PC-3 (cell line): ENCODE results near the gene CFAP54. TPM values are rescaled to one million over a fixed set of nuclear protein-coding genes. Genes with fewer than 3 reads are reported as not detected.

ENCODE experiments used
- ATAC-seq: fragments of 200-7000 bp; cut with Tn5 transposase; 2 replicates; pipeline ENCODE4 v1.9.1; 2020; ENCODE audit warnings: mild to moderate bottlenecking, moderate library complexity
- BruUV-seq: library from RNA; stranded (reverse); fragments of 400-500 nt; replicated peaks from 2 replicates; lab custom pipeline; 2021; lab: Mats Ljungman, UMichigan
- CTCF ChIA-PET: fragments of 300-600 bp; sonication (Branson Sonifier 250); formaldehyde crosslinking; loops from one replicate; lab custom pipeline; 2022; ENCODE audit warnings: antibody characterized with exemption; lab: Charles Lee
- POLR2A ChIA-PET: fragments of 300-600 bp; sonication (Branson Sonifier 250); formaldehyde crosslinking; loops from one replicate; lab custom pipeline; 2022; ENCODE audit warnings: antibody characterized with exemption; ENCODE audit not compliant: unreplicated experiment; lab: Charles Lee
- DNase-seq: peaks from one replicate; pipeline ENCODE4 v3.0.0-alpha.2; 2015
- H2AFZ ChIP-seq: fragments of 300-600 bp; sonication (generic); 2 replicates; pipeline ENCODE4 v1.6.0; 2016; ENCODE audit warnings: antibody characterized with exemption, low read length
- H3F3A ChIP-seq: fragments of 300-600 bp; sonication (generic); one replicate; pipeline ENCODE4 v1.6.0; 2017; ENCODE audit warnings: antibody characterized with exemption, low read length, control low read depth, mild to moderate bottlenecking; ENCODE audit not compliant: unreplicated experiment
- H3K27ac ChIP-seq: fragments of 300-600 bp; sonication (generic); 2 replicates; pipeline ENCODE4 v1.5.1; 2016; ENCODE audit warnings: mild to moderate bottlenecking, low read length
- H3K27me3 ChIP-seq: fragments of 300-600 bp; sonication (generic); 2 replicates; pipeline ENCODE4 v1.6.1; 2016; ENCODE audit warnings: low read length, mixed read lengths
- H3K36me3 ChIP-seq: fragments of 300-600 bp; sonication (generic); 2 replicates; pipeline ENCODE4 v1.6.1; 2016; ENCODE audit warnings: low read depth, mixed run types, low read length, mixed read lengths
- H3K4me1 ChIP-seq: fragments of 300-600 bp; sonication (generic); 2 replicates; pipeline ENCODE4 v1.5.1; 2016; ENCODE audit warnings: low read length; ENCODE audit not compliant: insufficient read depth
- H3K4me2 ChIP-seq: fragments of 300-600 bp; sonication (generic); 2 replicates; pipeline ENCODE4 v1.6.0; 2016; ENCODE audit warnings: low read length
- H3K4me3 ChIP-seq: fragments of 300-600 bp; sonication (generic); 2 replicates; pipeline ENCODE4 v1.5.1; 2016; ENCODE audit warnings: mild to moderate bottlenecking, low read length, mixed read lengths
- H3K79me2 ChIP-seq: fragments of 300-600 bp; sonication (generic); 2 replicates; pipeline ENCODE4 v1.6.1; 2017; ENCODE audit warnings: low read length, mixed read lengths
- H3K9ac ChIP-seq: fragments of 300-600 bp; sonication (generic); 2 replicates; pipeline ENCODE4 v1.6.0; 2016; ENCODE audit warnings: mild to moderate bottlenecking, low read length
- H3K9me2 ChIP-seq: fragments of 300-600 bp; sonication (generic); replicated peaks from 2 replicates; pipeline ENCODE4 v1.6.1; 2016; ENCODE audit warnings: mixed run types, low read length, mixed read lengths
- H3K9me3 ChIP-seq: fragments of 300-600 bp; sonication (generic); 2 replicates; pipeline ENCODE4 v1.6.1; 2016; ENCODE audit warnings: low read length, mixed read lengths
- H4K20me1 ChIP-seq: fragments of 300-600 bp; sonication (generic); 2 replicates; pipeline ENCODE4 v1.6.1; 2016; ENCODE audit warnings: low read length, mixed read lengths
- EZH2 ChIP-seq: fragments of 300-600 bp; sonication (generic); IDR thresholded peaks from one replicate; pipeline ENCODE4 v1.6.1; 2017; ENCODE audit warnings: antibody characterized with exemption, mild to moderate bottlenecking, low read length; ENCODE audit not compliant: unreplicated experiment
- EZH2phosphoT487 ChIP-seq: fragments of 300-600 bp; sonication (generic); IDR thresholded peaks from 2 replicates; pipeline ENCODE4 v1.6.1; 2018; ENCODE audit warnings: mild to moderate bottlenecking, antibody characterized with exemption, low read length, borderline replicate concordance
- intact Hi-C: fragments of 100-400 bp; cut with micrococcal nuclease; formaldehyde crosslinking; loops from 2 replicates; pipeline ENCODE4 v1.9.0; 2023
- total RNA-seq: library from RNA; depleted of rRNA; stranded (reverse); fragments of >200 nt; gene quantifications from 2 replicates; pipeline ENCODE4 v1.2.3, GENCODE V29; 2014
- TF ChIP-seq, protein P1 (sequence below): fragments of 300-600 bp; sonication (generic); conservative IDR thresholded peaks from 2 replicates; pipeline ENCODE4 v1.5.1; 2017; ENCODE audit warnings: antibody characterized with exemption, low read depth, mild to moderate bottlenecking, low read length

Gene CFAP54
- total RNA-seq, 1 experiment from 2014 or later = 0.77 TPM

GRCh38 chr12:96521895-96522682 is 32.7 kb downstream of the CFAP54 start:
- no peaks in the 10 kb centered on the region for H3K79me2 ChIP-seq
- no peaks in the 10 kb centered on the region for H3K9me3 ChIP-seq
- ChIA-PET CTCF (no interaction called here), POLR2A (no interaction called here)
- no peak for TF ChIP-seq EZH2
- TF ChIP-seq, protein P1, sequence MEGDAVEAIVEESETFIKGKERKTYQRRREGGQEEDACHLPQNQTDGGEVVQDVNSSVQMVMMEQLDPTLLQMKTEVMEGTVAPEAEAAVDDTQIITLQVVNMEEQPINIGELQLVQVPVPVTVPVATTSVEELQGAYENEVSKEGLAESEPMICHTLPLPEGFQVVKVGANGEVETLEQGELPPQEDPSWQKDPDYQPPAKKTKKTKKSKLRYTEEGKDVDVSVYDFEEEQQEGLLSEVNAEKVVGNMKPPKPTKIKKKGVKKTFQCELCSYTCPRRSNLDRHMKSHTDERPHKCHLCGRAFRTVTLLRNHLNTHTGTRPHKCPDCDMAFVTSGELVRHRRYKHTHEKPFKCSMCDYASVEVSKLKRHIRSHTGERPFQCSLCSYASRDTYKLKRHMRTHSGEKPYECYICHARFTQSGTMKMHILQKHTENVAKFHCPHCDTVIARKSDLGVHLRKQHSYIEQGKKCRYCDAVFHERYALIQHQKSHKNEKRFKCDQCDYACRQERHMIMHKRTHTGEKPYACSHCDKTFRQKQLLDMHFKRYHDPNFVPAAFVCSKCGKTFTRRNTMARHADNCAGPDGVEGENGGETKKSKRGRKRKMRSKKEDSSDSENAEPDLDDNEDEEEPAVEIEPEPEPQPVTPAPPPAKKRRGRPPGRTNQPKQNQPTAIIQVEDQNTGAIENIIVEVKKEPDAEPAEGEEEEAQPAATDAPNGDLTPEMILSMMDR = no peak
- TF ChIP-seq EZH2phosphoT487 = no peak
- no peak overlapping the region for H3K27ac ChIP-seq
- no peaks in the 10 kb centered on the region for H3K36me3 ChIP-seq
- 0 out of 2 replicates have a peak, but pooled peaks cover 6% of the 10 kb centered on the region for H3K4me1 ChIP-seq
- no TSS peak for BruUV-seq
- no peak overlapping the region for H3K4me3 ChIP-seq
- H3K9me2 ChIP-seq = no peaks in the 10 kb centered on the region
- intact Hi-C loops = no loop called here
- ATAC-seq (no peak), DNase-seq (no peak)
- no peak overlapping the region for H2AFZ ChIP-seq
- no peaks in the 10 kb centered on the region for H3K27me3 ChIP-seq
- no peak overlapping the region for H3K4me2 ChIP-seq
- no peaks in the 10 kb centered on the region for H4K20me1 ChIP-seq
- H3K9ac ChIP-seq = no peak overlapping the region
- H3F3A ChIP-seq = no peaks in the 10 kb centered on the region

GRCh38 chr12:96522690-96523089 is 33.3 kb downstream of the CFAP54 start:
- no peaks in the 10 kb centered on the region for H3K9me2 ChIP-seq
- ChIA-PET POLR2A (no interaction called here), CTCF (no interaction called here)
- H4K20me1 ChIP-seq = no peaks in the 10 kb centered on the region
- ATAC-seq = no peak
- no TSS peak for BruUV-seq
- H3K9me3 ChIP-seq = no peaks in the 10 kb centered on the region
- no peaks in the 10 kb centered on the region for H3K27me3 ChIP-seq
- 0 out of 2 replicates have a peak, but pooled peaks cover 6% of the 10 kb centered on the region for H3K4me1 ChIP-seq
- DNase-seq = no peak
- no peaks in the 10 kb centered on the region for H3K79me2 ChIP-seq
- H3K4me3 ChIP-seq = no peak overlapping the region
- H2AFZ ChIP-seq = no peak overlapping the region
- no peaks in the 10 kb centered on the region for H3K36me3 ChIP-seq
- H3K4me2 ChIP-seq = no peak overlapping the region
- H3K9ac ChIP-seq = no peak overlapping the region
- no peak overlapping the region for H3K27ac ChIP-seq
- no peaks in the 10 kb centered on the region for H3F3A ChIP-seq
- intact Hi-C loops = no loop called here
- TF ChIP-seq, protein P1 = no peak
- TF ChIP-seq EZH2 = no peak
- TF ChIP-seq EZH2phosphoT487 = no peak

GRCh38 chr12:96526110-96526509 is 36.7 kb downstream of the CFAP54 start:
- Histone ChIP-seq H4K20me1 (no peaks in the 10 kb centered on the region), H3K27me3 (no peaks in the 10 kb centered on the region), H3K36me3 (no peaks in the 10 kb centered on the region), H3K9me2 (no peaks in the 10 kb centered on the region), H3F3A (no peaks in the 10 kb centered on the region), H3K4me3 (no peak overlapping the region), H3K9me3 (no peaks in the 10 kb centered on the region), H3K4me2 (no peak overlapping the region), H2AFZ (no peak overlapping the region), H3K4me1 (no peaks in the 10 kb centered on the region), H3K27ac (no peak overlapping the region), H3K79me2 (no peaks in the 10 kb centered on the region), H3K9ac (no peak overlapping the region)
- BruUV-seq = no TSS peak
- ATAC-seq (no peak), DNase-seq (no peak)
- ChIA-PET POLR2A (no interaction called here), CTCF (no interaction called here)
- no peak for TF ChIP-seq EZH2phosphoT487
- TF ChIP-seq, protein P1 = no peak
- no peak for TF ChIP-seq EZH2
- intact Hi-C loops = no loop called here
